ENCODE data around the gene PRCP.

Gene PRCP

GRCh38 chr11:82792319-82792718 lies 107.9 kb downstream of the PRCP start:
- no peak for DNase-seq (ENCODE audit: low read depth)
- no peak for TF ChIP-seq CTCF (IDR thresholded peaks at IDR 0.05; ENCODE audit: control insufficient read depth, insufficient read depth, low read depth, low read length, missing control alignments)
- no peak overlapping the region for H3K4me3 ChIP-seq (ENCODE audit: control insufficient read depth, low read depth, low read length)

GRCh38 chr11:82791779-82792178 lies 108.5 kb downstream of the PRCP start:
- no peak overlapping the region for H3K4me3 ChIP-seq (ENCODE audit: control insufficient read depth, low read depth, low read length)
- no peak for DNase-seq (ENCODE audit: low read depth)
- no peak for TF ChIP-seq CTCF (IDR thresholded peaks at IDR 0.05; ENCODE audit: control insufficient read depth, insufficient read depth, low read depth, low read length, missing control alignments)

GRCh38 chr11:82790723-82791484 lies 109.3 kb downstream of the PRCP start:
- no peak for DNase-seq (ENCODE audit: low read depth)
- TF ChIP-seq CTCF (IDR thresholded peaks at IDR 0.05; ENCODE audit: control insufficient read depth, insufficient read depth, low read depth, low read length, missing control alignments), result no peak
- no peak overlapping the region for H3K4me3 ChIP-seq (ENCODE audit: control insufficient read depth, low read depth, low read length)

- no peak for DNase-seq (ENCODE audit: low read depth)
- TF ChIP-seq CTCF (IDR thresholded peaks at IDR 0.05; ENCODE audit: control insufficient read depth, insufficient read depth, low read depth, low read length, missing control alignments), result no peak
- H3K4me3 ChIP-seq (ENCODE audit: control insufficient read depth, low read depth, low read length), result no peak overlapping the region
These were observed 112.2 kb downstream of the PRCP start for GRCh38 chr11:82787981-82788380.

- no peak for TF ChIP-seq CTCF (IDR thresholded peaks at IDR 0.05; ENCODE audit: control insufficient read depth, insufficient read depth, low read depth, low read length, missing control alignments)
- no peak overlapping the region for H3K4me3 ChIP-seq (ENCODE audit: control insufficient read depth, low read depth, low read length)
- DNase-seq (ENCODE audit: low read depth), result no peak
These were observed 113.4 kb downstream of the PRCP start for GRCh38 chr11:82786836-82787235.

- no peak overlapping the region for H3K4me3 ChIP-seq (ENCODE audit: control insufficient read depth, low read depth, low read length)
- TF ChIP-seq CTCF (IDR thresholded peaks at IDR 0.05; ENCODE audit: control insufficient read depth, insufficient read depth, low read depth, low read length, missing control alignments), result no peak
- no peak for DNase-seq (ENCODE audit: low read depth)
These were observed 114.2 kb downstream of the PRCP start for GRCh38 chr11:82786001-82786400.

Data from AG09309 (cell line).